ENCODE data around the gene EHBP1.

Gene EHBP1

GRCh38 chr2:63092857-63093256 is 387.3 kb downstream of the EHBP1 start:
- no peak for DNase-seq

DNA sequence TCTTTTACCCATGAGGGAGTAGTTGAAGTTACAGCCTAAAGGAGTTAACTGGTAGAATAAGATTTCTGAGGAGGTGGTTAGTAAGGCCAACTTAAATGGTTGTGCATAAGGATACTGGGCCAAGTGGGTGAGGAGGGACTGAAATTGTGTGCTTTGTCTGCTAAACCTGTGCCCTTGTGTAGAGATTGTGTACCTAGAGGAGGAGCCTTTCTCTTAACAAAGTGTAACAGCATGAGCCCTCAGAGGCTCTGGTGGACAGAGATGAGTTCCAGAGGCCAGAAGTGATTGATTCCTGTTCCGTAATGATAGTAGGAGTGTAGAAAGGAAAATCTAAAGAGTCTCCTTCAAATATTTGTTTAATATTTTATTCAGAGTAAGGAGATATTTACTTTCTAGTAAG is 388.0 kb downstream of the EHBP1 start:
- no peak for DNase-seq
